Hepatocyte (in vitro differentiated cells): ENCODE data around the gene CTR9.

ENCODE experiments used
- CTCF ChIP-seq: fragments of 200-600 bp; sonication (generic); IDR thresholded peaks from 2 replicates; pipeline ENCODE4 v1.5.1; 2016; ENCODE audit warnings: antibody characterized with exemption, mild to moderate bottlenecking; ENCODE audit not compliant: poor library complexity
- EZH2 ChIP-seq: fragments of 200-600 bp; sonication (generic); IDR thresholded peaks from 2 replicates; pipeline ENCODE4 v1.6.1; 2016; ENCODE audit warnings: antibody characterized with exemption, mild to moderate bottlenecking, borderline replicate concordance

GRCh38 chr11:10747733-10748132 is 3.3 kb upstream of the CTR9 start:
- no peak for TF ChIP-seq CTCF
- TF ChIP-seq EZH2 = no peak
